IMR-90 (cell line): Measurements from ENCODE around the gene ANO9. TPM values are rescaled to one million over a fixed set of nuclear protein-coding genes. Genes with fewer than 3 reads are reported as not detected.
"Not testable (repeated sequence)": the region's sequence is repeated elsewhere in the genome, so short reads cannot be mapped to it uniquely, and the experiment has no call there.

Experiments used
- ATAC-seq: fragments of 200-7000 bp; cut with Tn5 transposase; 2 replicates; pipeline ENCODE4 v1.9.1; 2020; ENCODE audit warnings: low read depth, mild to moderate bottlenecking, moderate library complexity
- BruUV-seq: library from RNA; stranded (reverse); fragments of 400-500 nt; replicated peaks from 2 replicates; lab custom pipeline; 2021; lab: Mats Ljungman, UMichigan
- CTCF ChIA-PET: fragments of 300-600 bp; formaldehyde crosslinking; extraction: SDS; loops from one replicate; lab custom pipeline; 2021; ENCODE audit warnings: antibody characterized with exemption; lab: Yijun Ruan, JAX
- POLR2A ChIA-PET: fragments of 300-600 bp; sonication (Branson Sonifier 250); formaldehyde crosslinking; loops from one replicate; lab custom pipeline; 2022; ENCODE audit warnings: antibody characterized with exemption; ENCODE audit not compliant: unreplicated experiment; lab: Charles Lee
- DNase-seq: peaks from one replicate; pipeline ENCODE4 v3.0.0; 2013
- H2AFZ ChIP-seq: replicated peaks from 2 replicates; pipeline ENCODE3; 2013; ENCODE audit warnings: low read length, mild to moderate bottlenecking; ENCODE audit not compliant: poor library complexity
- H2AK5ac ChIP-seq: 2 replicates; pipeline ENCODE4 v1.6.1; 2013; ENCODE audit warnings: low read depth, low read length, inconsistent platforms
- H2AK9ac ChIP-seq: replicated peaks from 2 replicates; pipeline ENCODE3; 2013; ENCODE audit warnings: mild to moderate bottlenecking, low read depth, low read length, moderate library complexity; ENCODE audit not compliant: poor library complexity
- H2BK120ac ChIP-seq: 2 replicates; pipeline ENCODE4 v1.6.1; 2013; ENCODE audit warnings: low read depth, low read length, inconsistent platforms
- H2BK15ac ChIP-seq: 3 replicates; pipeline ENCODE4 v1.6.1; 2013; ENCODE audit warnings: low read depth, low read length, inconsistent platforms
- H2BK20ac ChIP-seq: 2 replicates; pipeline ENCODE4 v1.6.1; 2013; ENCODE audit warnings: low read depth, mild to moderate bottlenecking, inconsistent platforms, low read length, moderate library complexity
- H2BK5ac ChIP-seq: 2 replicates; pipeline ENCODE4 v1.6.1; 2013; ENCODE audit warnings: mild to moderate bottlenecking, low read depth, low read length, inconsistent platforms; ENCODE audit not compliant: poor library complexity, severe bottlenecking
- H3K14ac ChIP-seq: replicated peaks from 2 replicates; pipeline ENCODE4 v1.6.1; 2013; ENCODE audit warnings: low read depth, low read length, inconsistent platforms
- H3K18ac ChIP-seq: 2 replicates; pipeline ENCODE4 v1.6.1; 2013; ENCODE audit warnings: low read depth, low read length, control low read depth
- H3K23ac ChIP-seq: 2 replicates; pipeline ENCODE4 v1.6.1; 2013; ENCODE audit warnings: low read depth, low read length, inconsistent platforms
- H3K27ac ChIP-seq: 2 replicates; pipeline ENCODE4 v1.5.1; 2013; ENCODE audit warnings: mild to moderate bottlenecking, control low read depth, low read length; ENCODE audit not compliant: insufficient read depth
- H3K27me3 ChIP-seq: 2 replicates; pipeline ENCODE4 v1.6.1; 2013; ENCODE audit warnings: low read length; ENCODE audit not compliant: control insufficient read depth, insufficient read depth
- H3K36me3 ChIP-seq: 2 replicates; pipeline ENCODE4 v1.6.1; 2013; ENCODE audit warnings: low read length, mixed read lengths; ENCODE audit not compliant: control insufficient read depth, insufficient read depth
- H3K4ac ChIP-seq: 2 replicates; pipeline ENCODE4 v1.6.1; 2013; ENCODE audit warnings: low read depth, low read length, inconsistent platforms
- H3K4me1 ChIP-seq: 2 replicates; pipeline ENCODE4 v1.6.1; 2013; ENCODE audit warnings: low read length, mixed read lengths; ENCODE audit not compliant: control insufficient read depth, insufficient read depth
- H3K4me2 ChIP-seq: 2 replicates; pipeline ENCODE4 v1.6.1; 2013; ENCODE audit warnings: low read depth, mild to moderate bottlenecking, control low read depth, low read length, moderate library complexity
- H3K4me3 ChIP-seq: 2 replicates; pipeline ENCODE4 v1.5.1; 2013; ENCODE audit warnings: low read depth, mild to moderate bottlenecking, control low read depth, low read length, moderate library complexity; ENCODE audit not compliant: insufficient read depth
- H3K56ac ChIP-seq: 2 replicates; pipeline ENCODE4 v1.6.1; 2013; ENCODE audit warnings: low read length, inconsistent platforms; ENCODE audit not compliant: insufficient read depth; ENCODE audit errors: extremely low read depth
- H3K79me1 ChIP-seq, 2 experiments: 2 replicates each; pipeline ENCODE4 v1.6.1; 2013; ENCODE audit warnings: low read length in 2 of 2, inconsistent platforms in 1 of 2, low read depth in 1 of 2
- H3K9ac ChIP-seq: 2 replicates; pipeline ENCODE4 v1.6.1; 2013; ENCODE audit warnings: low read depth, low read length, control low read depth
- H3K9me1 ChIP-seq: 2 replicates; pipeline ENCODE4 v1.6.1; 2013; ENCODE audit warnings: low read length, inconsistent platforms; ENCODE audit not compliant: insufficient read depth
- H3K9me3 ChIP-seq: 2 replicates; pipeline ENCODE4 v1.6.1; 2013; ENCODE audit warnings: low read length; ENCODE audit not compliant: control insufficient read depth, insufficient read depth
- H4K20me1 ChIP-seq: 2 replicates; pipeline ENCODE4 v1.6.1; 2013; ENCODE audit warnings: low read length, inconsistent platforms; ENCODE audit not compliant: insufficient read depth
- H4K5ac ChIP-seq: 2 replicates; pipeline ENCODE4 v1.6.1; 2013; ENCODE audit warnings: mild to moderate bottlenecking, low read depth, low read length, control low read depth
- H4K8ac ChIP-seq, 2 experiments: 2 replicates each; pipeline ENCODE4 v1.6.1; 2013; ENCODE audit warnings: low read depth in 2 of 2, low read length in 2 of 2, control low read depth in 1 of 2, inconsistent platforms in 1 of 2
- H4K91ac ChIP-seq: 2 replicates; pipeline ENCODE4 v1.6.1; 2013; ENCODE audit warnings: low read depth, low read length, inconsistent platforms; ENCODE audit not compliant: insufficient read depth
- CEBPB ChIP-seq: IDR thresholded peaks from 2 replicates; pipeline ENCODE4 v1.6.1; 2012; ENCODE audit warnings: low read depth, low read length, improper control_type of control experiment
- CHD1 ChIP-seq: IDR thresholded peaks from 2 replicates; pipeline ENCODE4 v1.6.1; 2012; ENCODE audit warnings: low read depth, low read length, improper control_type of control experiment
- CTCF ChIP-seq: conservative IDR thresholded peaks from 2 replicates; pipeline ENCODE4 v1.5.1; 2012; ENCODE audit warnings: mild to moderate bottlenecking, low read depth, low read length, improper control_type of control experiment
- MAFK ChIP-seq: IDR thresholded peaks from 2 replicates; pipeline ENCODE4 v1.6.1; 2012; ENCODE audit warnings: low read depth, low read length, improper control_type of control experiment
- MAZ ChIP-seq: IDR thresholded peaks from 2 replicates; pipeline ENCODE4 v1.6.1; 2012; ENCODE audit warnings: low read depth, mild to moderate bottlenecking, low read length, improper control_type of control experiment, moderate library complexity, borderline replicate concordance
- RCOR1 ChIP-seq: IDR thresholded peaks from 2 replicates; pipeline ENCODE4 v1.6.1; 2012; ENCODE audit warnings: mild to moderate bottlenecking, low read length, improper control_type of control experiment; ENCODE audit not compliant: insufficient replicate concordance
- USF2 ChIP-seq: fragments of 150-350 bp; IDR thresholded peaks from 2 replicates; pipeline ENCODE4 v1.6.1; 2017; ENCODE audit warnings: mild to moderate bottlenecking, antibody characterized with exemption, low read length, low read depth
- WGBS, 2 experiments: methylation state at CpG; one replicate each; pipeline versions ENCODE4 v1.1.5 to v1.1.7; 2013; ENCODE audit warnings: missing lambda C conversion rate in 2 of 2; ENCODE audit not compliant: insufficient read length in 1 of 2; ENCODE audit errors: extremely low coverage in 2 of 2; 5-methylcytosine and 5-hydroxymethylcytosine counted together
- dilution Hi-C: fragments of 300-500 bp; cut with HindIII; formaldehyde crosslinking; loops from one replicate; pipeline ENCODE4 v1.14.3; 2018; ENCODE audit warnings: low sequenced_read_pairs; ENCODE audit not compliant: unreplicated experiment
- in situ Hi-C: fragments of 300-500 bp; cut with MboI; formaldehyde crosslinking; loops from 3 replicates; pipeline ENCODE4 v1.14.3; 2019; ENCODE audit warnings: low sequenced_read_pairs, inconsistent platforms, mixed read lengths
- intact Hi-C: fragments of 100-400 bp; cut with micrococcal nuclease; formaldehyde crosslinking; loops from 2 replicates; pipeline ENCODE4 v1.10.0; 2022
- polyA plus RNA-seq, 3 experiments: library from polyadenylated mRNA; depleted of rRNA; stranded (reverse); fragments of >200 nt; gene quantifications; 2 replicates each; pipeline ENCODE4 v1.2.3, GENCODE V29; 2012; ENCODE audit warnings: low replicate concordance in 1 of 3
- total RNA-seq: library from RNA; depleted of rRNA; stranded (reverse); fragments of >200 nt; gene quantifications from 2 replicates; pipeline ENCODE4 v1.2.3, GENCODE V29; 2012

Gene ANO9
- total and polyA plus RNA-seq, 2 of the 4 experiments (the other 2 are of a cell fraction) = not detected

GRCh38 chr11:390175-390574, 51.6 kb downstream of the ANO9 start:
- WGBS, 2 experiments = 83% methylated on average over 5 of the region's 11 CpGs; no CpG with 5 or more reads in 1 of the 2 experiments
- Histone ChIP-seq H3K36me3 (no peaks in the 10 kb centered on the region), H3K23ac (no peak overlapping the region), H3K4me2 (no peak overlapping the region), H3K4me3 (no peak overlapping the region), H4K20me1 (no peaks in the 10 kb centered on the region), H2AK5ac (no peak overlapping the region), H2BK20ac (no peak overlapping the region), H3K4me1 (peaks cover 18% of the 10 kb centered on the region), H3K9me3 (peaks cover 6% of the 10 kb centered on the region; the same call in 1 of the 2 replicates), H3K27me3 (peaks cover 8% of the 10 kb centered on the region; the same call in 1 of the 2 replicates), H4K91ac (no peak overlapping the region), H2BK5ac (no peak overlapping the region), H3K18ac (no peak overlapping the region), H2AK9ac (no peak overlapping the region), H4K5ac (no peak overlapping the region), H3K27ac (no peak overlapping the region), H4K8ac (no peak overlapping the region), H2BK15ac (no peak overlapping the region), H3K14ac (no peak overlapping the region), H3K9ac (no peak overlapping the region), H2AFZ (no peak overlapping the region), H3K9me1 (peaks cover 3% of the 10 kb centered on the region), H3K4ac (no peak overlapping the region), H2BK120ac (no peak overlapping the region), H3K56ac (no peak overlapping the region), H3K79me1 (peaks cover 0 to 4% of the 10 kb centered on the region in 2 experiments; a peak in 1 of 4 replicates)
- BruUV-seq = no TSS peak
- DNase-seq (no peak), ATAC-seq (no peak)
- POLR2A ChIA-PET = no interaction called here
- dilution Hi-C loops (no loop called here), in situ Hi-C loops (no loop called here), intact Hi-C loops (no loop called here)
- CTCF ChIA-PET = no interaction called here
- no peak for TF ChIP-seq CEBPB
- no peak for TF ChIP-seq RCOR1
- TF ChIP-seq MAFK = no peak
- TF ChIP-seq CTCF = no peak
- TF ChIP-seq CHD1 = no peak
- no peak for TF ChIP-seq USF2
- no peak for TF ChIP-seq MAZ

GRCh38 chr11:389369-389768, 52.4 kb downstream of the ANO9 start:
- POLR2A ChIA-PET, H4K20me1 ChIP-seq, dilution Hi-C loops: not testable (repeated sequence)

More at GRCh38 chr11:389369-389768, 52.4 kb downstream of the ANO9 start:
- H3K9me1 ChIP-seq, in situ Hi-C loops, H2AK9ac ChIP-seq, CTCF ChIA-PET, H3K23ac ChIP-seq, H2AK5ac ChIP-seq, H3K14ac ChIP-seq, H3K9me3 ChIP-seq, H3K36me3 ChIP-seq, BruUV-seq, H3K79me1 ChIP-seq, H3K27ac ChIP-seq, H3K4me3 ChIP-seq, H4K91ac ChIP-seq, H3K9ac ChIP-seq, intact Hi-C loops, H2BK120ac ChIP-seq, H3K4ac ChIP-seq, H2BK5ac ChIP-seq, H2AFZ ChIP-seq, ATAC-seq, H3K18ac ChIP-seq, H4K8ac ChIP-seq, H3K27me3 ChIP-seq, H2BK15ac ChIP-seq, H2BK20ac ChIP-seq, H3K4me2 ChIP-seq, H4K5ac ChIP-seq, H3K56ac ChIP-seq, DNase-seq: not testable (repeated sequence)
- WGBS, 2 experiments = no CpG with 5 or more reads among the region's 17 CpGs
- H3K4me1 ChIP-seq = peaks cover 15% of the 10 kb centered on the region
